ENCODE data around the gene LRP1B. TPM values are rescaled to one million over a fixed set of nuclear protein-coding genes. Genes with fewer than 3 reads are reported as not detected.

The LRP1B gene
- total RNA-seq, 2 experiments from 2014 or later: not detected

DNA sequence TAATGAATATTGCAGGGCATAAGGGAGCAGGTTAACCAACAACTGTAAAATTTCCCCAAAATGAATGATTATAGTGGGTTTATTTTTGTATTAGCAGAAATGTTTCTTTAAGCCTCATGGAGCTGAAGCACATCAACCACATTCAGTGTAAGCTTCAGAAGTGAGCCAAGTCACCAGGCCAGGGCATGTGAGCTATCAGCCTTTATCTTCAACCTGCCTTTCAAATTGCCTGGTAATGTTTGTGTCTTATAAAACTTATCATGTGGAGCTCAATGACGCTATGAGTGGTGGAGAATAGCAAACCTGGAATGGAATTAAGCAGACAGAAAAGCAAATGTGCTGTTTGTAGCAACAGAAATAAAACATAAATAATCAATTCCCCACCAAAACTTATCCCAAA lies 1068.4 kb downstream of the LRP1B start:
- POLR2A ChIA-PET: no interaction called here
- Mint-ChIP-seq H3K27me3 (no peaks in the 10 kb centered on the region), H3K27ac (no peak overlapping the region), H3K4me1 (no peaks in the 10 kb centered on the region), H3K36me3 (ENCODE audit: low read depth) (no peaks in the 10 kb centered on the region), H3K4me3 (no peak overlapping the region), H3K9me3 (peaks cover 1% of the 10 kb centered on the region)
- DNase-seq: no peak
- CTCF ChIA-PET: no interaction called here

DNA sequence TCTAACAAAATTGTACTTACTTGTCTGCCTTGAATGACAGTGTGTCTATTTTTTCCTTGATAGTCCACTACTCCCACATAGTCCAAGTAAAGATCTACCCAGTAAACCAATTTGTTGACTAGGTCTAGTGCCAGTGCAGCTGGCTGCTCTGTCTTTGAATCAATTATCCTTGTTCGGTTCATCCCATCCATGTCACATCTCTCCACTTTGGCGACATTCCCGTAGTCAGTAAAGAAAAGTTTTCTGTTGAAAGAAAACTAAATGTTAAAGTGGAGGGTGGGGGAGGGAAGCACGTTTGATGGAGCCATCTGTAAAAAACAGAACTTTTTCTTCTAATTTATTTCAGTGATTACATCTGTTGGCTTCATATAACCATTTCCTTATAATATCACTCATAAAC lies 1068.8 kb downstream of the LRP1B start:
- H3K27ac Mint-ChIP-seq: no peak overlapping the region
- no peak for DNase-seq
- CTCF ChIA-PET: no interaction called here

DNA sequence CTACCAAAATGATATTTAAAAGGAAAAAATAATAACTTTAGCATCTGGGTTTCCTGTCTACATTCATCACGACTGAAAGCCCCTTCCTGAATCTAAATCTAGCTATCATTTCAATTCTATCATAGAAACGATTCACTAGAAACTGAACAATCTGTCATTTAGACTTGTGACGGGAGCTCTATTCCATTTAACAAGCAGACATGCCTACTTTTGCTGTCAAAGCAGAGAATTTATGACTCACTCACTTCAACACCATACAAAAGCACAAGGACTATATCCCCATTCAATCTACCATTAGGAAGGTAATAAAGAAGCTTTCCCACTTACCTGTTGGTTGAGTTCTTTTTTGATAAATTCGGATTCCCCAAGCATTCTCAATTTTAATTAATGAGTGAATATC lies 1072.3 kb downstream of the LRP1B start:
- no peaks in the 10 kb centered on the region for H3K27me3 Mint-ChIP-seq
- no peak overlapping the region for H3K4me3 Mint-ChIP-seq
- POLR2A ChIA-PET: no interaction called here
- no peaks in the 10 kb centered on the region for H3K36me3 Mint-ChIP-seq (ENCODE audit: low read depth)
- CTCF ChIA-PET: no interaction called here
- H3K9me3 Mint-ChIP-seq: peaks cover 2% of the 10 kb centered on the region
- DNase-seq: no peak
- H3K27ac Mint-ChIP-seq: no peak overlapping the region
- H3K4me1 Mint-ChIP-seq: no peaks in the 10 kb centered on the region

More for the DNA sequence above, 1068.8 kb downstream of the LRP1B start:
- Mint-ChIP-seq H3K36me3 (ENCODE audit: low read depth) (no peaks in the 10 kb centered on the region), H3K9me3 (no peaks in the 10 kb centered on the region), H3K27me3 (no peaks in the 10 kb centered on the region), H3K4me3 (no peak overlapping the region), H3K4me1 (no peaks in the 10 kb centered on the region)
- POLR2A ChIA-PET: no interaction called here

DNA sequence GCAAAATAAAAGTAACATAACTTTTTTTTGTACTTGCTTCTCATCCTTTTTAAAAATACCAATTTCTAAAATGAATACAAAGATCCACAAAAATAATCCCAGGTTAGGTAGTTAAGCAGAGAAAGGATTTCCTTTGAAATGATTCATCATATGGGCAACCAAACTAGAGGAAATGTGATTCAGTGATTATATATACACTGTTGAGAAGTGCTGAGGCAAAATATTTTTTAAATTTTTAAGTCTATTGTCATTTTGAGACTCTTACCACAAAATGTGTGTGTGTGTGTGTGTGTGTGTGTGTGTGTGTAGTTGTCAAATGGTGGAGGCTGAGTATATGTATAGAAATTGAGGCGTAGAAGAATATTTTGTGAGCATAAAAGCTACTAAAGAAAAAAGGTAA lies 1075.3 kb downstream of the LRP1B start:
- Mint-ChIP-seq H3K36me3 (ENCODE audit: low read depth) (no peaks in the 10 kb centered on the region), H3K27me3 (no peaks in the 10 kb centered on the region)

DNA sequence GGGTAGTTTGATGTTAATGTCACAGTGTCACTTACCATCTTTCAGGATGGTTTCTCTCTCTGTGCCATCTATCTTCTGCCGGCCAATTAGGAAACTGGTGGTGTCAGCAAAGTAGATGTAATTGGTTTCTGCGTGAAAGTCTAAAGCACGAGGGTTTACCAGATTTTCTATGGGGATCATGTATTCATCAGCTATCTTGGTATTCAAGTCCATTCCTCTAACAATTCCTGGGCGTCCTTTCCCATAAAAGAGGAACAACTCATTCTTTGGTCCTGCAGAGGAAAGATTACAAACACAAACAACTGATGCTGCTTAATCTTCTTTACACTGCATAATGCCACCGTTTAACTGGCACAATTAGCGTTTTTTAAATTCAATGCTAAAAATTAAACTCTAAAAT lies 1081.9 kb downstream of the LRP1B start:
- no peak for DNase-seq
- Mint-ChIP-seq H3K9me3 (peaks cover 7% of the 10 kb centered on the region), H3K4me3 (no peak overlapping the region), H3K27me3 (no peaks in the 10 kb centered on the region), H3K36me3 (ENCODE audit: low read depth) (no peaks in the 10 kb centered on the region), H3K27ac (no peak overlapping the region), H3K4me1 (no peaks in the 10 kb centered on the region)
- ChIA-PET CTCF (no interaction called here), POLR2A (no interaction called here)

More for the DNA sequence above, 1075.3 kb downstream of the LRP1B start:
- H3K27ac Mint-ChIP-seq: no peak overlapping the region
- no peak for DNase-seq
- CTCF ChIA-PET: no interaction called here
- H3K4me3 Mint-ChIP-seq: no peak overlapping the region
- H3K9me3 Mint-ChIP-seq: peaks cover 5% of the 10 kb centered on the region
- no peaks in the 10 kb centered on the region for H3K4me1 Mint-ChIP-seq
- POLR2A ChIA-PET: no interaction called here

DNA sequence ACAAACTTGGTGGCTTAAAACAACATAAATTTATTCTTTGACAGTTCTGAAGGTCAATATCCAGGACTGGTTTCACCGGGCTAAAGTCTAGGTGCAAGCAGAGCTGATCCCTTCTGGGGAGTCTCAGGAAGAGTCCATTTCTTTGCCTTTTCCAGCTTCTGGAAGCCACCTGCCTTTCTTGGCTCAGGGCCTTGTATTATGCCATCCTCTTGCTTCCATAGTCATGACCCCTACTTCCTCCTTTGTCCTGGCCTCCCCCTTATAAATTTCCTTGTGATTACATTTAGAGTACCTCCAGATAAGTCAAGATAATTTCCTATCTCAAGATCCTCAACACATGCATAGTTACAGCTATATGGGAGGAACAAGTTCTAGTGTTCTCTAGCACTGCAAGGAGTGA lies 1089.5 kb downstream of the LRP1B start:
- Mint-ChIP-seq H3K27ac (no peak overlapping the region), H3K4me3 (no peak overlapping the region), H3K9me3 (peaks cover 3% of the 10 kb centered on the region), H3K27me3 (no peaks in the 10 kb centered on the region), H3K36me3 (ENCODE audit: low read depth) (no peaks in the 10 kb centered on the region), H3K4me1 (no peaks in the 10 kb centered on the region)
- CTCF ChIA-PET: no interaction called here
- POLR2A ChIA-PET: no interaction called here
- no peak for DNase-seq

DNA sequence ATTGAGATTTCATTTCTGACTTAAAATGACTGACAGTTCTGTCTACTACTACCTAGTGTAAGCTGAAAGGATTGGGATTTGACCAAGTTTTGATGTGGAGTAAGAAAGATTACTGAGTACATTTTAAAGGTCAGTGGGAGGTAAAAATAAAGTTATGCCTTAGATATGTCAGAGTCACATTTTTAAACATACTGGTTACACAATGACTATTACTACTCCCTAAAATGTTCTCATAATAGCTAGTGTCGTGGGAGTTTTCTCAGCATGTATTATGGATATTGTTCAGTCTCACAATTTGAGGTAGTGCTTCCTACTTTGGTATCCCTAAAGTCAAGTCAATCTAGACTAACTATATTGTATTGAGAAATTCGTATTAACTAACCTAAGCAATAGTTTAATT lies 1092.5 kb downstream of the LRP1B start:
- H3K36me3 Mint-ChIP-seq (ENCODE audit: low read depth): no peaks in the 10 kb centered on the region
- DNase-seq: no peak
- no peaks in the 10 kb centered on the region for H3K27me3 Mint-ChIP-seq
- H3K9me3 Mint-ChIP-seq: peaks cover 3% of the 10 kb centered on the region
- CTCF ChIA-PET: interaction anchor here (0.6 kb wide), 1 partner anchor 246 kb away, joined by 3 read pairs; no protein-coding TSS in a partner anchor
- H3K4me3 Mint-ChIP-seq: no peak overlapping the region
- POLR2A ChIA-PET: no interaction called here
- no peaks in the 10 kb centered on the region for H3K4me1 Mint-ChIP-seq
- H3K27ac Mint-ChIP-seq: no peak overlapping the region

DNA sequence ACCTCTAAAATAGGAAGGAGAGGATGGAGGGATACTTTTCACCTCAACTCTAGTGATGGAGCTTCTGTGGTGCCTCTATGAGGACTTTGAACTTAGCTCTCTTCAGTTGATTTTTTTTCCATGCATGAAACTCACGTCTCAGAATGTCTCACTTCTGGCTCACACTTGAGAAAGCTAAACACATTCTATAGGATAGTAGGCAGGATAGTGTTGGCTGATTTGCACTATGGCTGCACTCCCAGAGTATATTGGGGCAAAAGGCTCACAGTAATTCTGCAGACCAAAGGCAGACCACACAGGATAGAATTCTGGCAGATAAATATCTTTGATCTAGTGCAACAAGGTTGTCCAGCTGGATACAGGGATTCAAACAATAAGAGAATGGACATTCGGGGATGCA lies 1093.5 kb downstream of the LRP1B start:
- H3K36me3 Mint-ChIP-seq (ENCODE audit: low read depth): no peaks in the 10 kb centered on the region

DNA sequence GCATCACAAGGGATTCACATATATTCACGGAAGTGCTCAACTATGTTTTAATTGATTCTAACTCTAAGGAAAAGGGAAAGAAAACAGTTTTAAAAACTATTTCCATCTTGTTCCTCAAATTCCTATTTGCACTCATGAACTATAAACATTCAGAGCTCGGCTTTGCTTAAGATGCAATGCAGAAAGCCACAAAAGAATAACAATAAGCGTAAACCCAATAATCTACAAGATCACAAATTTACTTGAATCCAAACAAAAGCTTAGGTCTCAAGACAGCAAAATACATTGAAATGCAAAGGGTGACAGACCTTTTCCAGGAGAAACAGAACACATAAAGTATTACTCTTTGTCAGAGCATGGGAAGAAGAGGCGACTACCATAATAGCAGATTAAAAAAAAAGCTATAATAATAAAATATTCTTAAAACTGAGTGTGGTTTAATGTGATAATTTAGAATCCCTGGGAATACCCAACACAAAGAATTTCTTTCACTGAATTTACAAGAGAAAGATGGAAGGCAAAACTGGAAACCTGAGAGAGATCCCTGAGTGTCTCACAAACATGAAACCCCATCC lies 1094.9 kb downstream of the LRP1B start:
- H3K36me3 Mint-ChIP-seq (ENCODE audit: low read depth): no peaks in the 10 kb centered on the region
- DNase-seq: no peak
- H3K4me3 Mint-ChIP-seq: no peak overlapping the region
- H3K9me3 Mint-ChIP-seq: no peaks in the 10 kb centered on the region
- ChIA-PET POLR2A (no interaction called here), CTCF (no interaction called here)
- no peak overlapping the region for H3K27ac Mint-ChIP-seq
- no peaks in the 10 kb centered on the region for H3K4me1 Mint-ChIP-seq
- no peaks in the 10 kb centered on the region for H3K27me3 Mint-ChIP-seq

More for the DNA sequence above, 1093.5 kb downstream of the LRP1B start:
- H3K4me1 Mint-ChIP-seq: no peaks in the 10 kb centered on the region
- peaks cover under 1% of the 10 kb centered on the region for H3K9me3 Mint-ChIP-seq
- CTCF ChIA-PET: no interaction called here
- DNase-seq: no peak
- no peak overlapping the region for H3K27ac Mint-ChIP-seq
- no peak overlapping the region for H3K4me3 Mint-ChIP-seq
- POLR2A ChIA-PET: no interaction called here
- no peaks in the 10 kb centered on the region for H3K27me3 Mint-ChIP-seq

DNA sequence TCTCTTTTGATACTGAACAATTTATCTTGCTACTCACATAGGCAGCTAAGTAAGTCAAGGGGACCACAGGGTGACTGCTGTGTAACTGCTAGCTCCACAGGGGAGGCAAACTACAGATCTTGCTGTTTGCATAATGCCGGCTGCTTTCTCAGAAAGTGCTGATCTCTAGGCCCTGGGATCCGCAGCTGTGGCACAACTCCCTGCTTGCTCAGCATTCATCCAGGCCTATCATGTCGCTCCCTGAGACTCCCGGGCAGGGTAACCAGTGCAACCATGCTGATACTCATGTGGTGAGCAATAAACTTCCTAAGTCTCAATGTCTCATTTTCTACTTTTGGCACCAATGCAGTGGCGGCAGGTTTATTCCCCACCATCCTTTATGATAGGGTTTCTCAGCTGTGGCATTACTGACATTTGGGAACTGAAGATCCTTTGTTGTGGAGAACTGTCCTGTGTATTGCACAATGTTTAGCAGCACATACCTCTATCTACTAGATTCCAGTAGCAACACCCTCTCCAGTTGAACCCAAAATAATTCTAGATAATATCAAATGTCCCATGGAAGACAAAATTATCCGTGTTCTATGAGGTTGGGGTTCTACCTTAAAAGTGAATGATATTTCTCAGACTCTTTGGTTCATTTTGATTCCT lies 1101.3 kb downstream of the LRP1B start:
- ChIA-PET CTCF (no interaction called here), POLR2A (no interaction called here)
- H3K36me3 Mint-ChIP-seq (ENCODE audit: low read depth): no peaks in the 10 kb centered on the region

DNA sequence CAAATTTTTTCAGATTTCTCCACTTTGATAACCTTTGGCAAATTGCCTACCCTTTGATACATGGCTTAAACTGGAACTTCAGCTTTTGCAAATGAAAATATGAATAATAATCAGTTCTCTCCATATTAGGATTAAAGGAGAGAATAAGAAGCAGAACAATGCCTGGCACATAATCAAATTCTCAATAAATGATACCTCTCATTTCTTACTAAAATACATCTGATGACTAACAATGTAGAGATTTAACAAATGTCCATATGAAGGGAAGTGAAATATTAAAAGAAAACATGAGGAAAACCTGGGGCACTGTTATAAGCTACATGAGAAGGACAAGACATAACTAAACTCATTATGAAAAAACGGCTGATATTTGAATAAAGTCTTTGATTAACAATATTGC lies 1103.6 kb downstream of the LRP1B start:
- Mint-ChIP-seq H3K4me1 (no peaks in the 10 kb centered on the region), H3K27me3 (no peaks in the 10 kb centered on the region), H3K4me3 (no peak overlapping the region), H3K9me3 (peaks cover 3% of the 10 kb centered on the region), H3K27ac (no peak overlapping the region), H3K36me3 (ENCODE audit: low read depth) (no peaks in the 10 kb centered on the region)
- DNase-seq: no peak
- CTCF ChIA-PET: no interaction called here
- POLR2A ChIA-PET: no interaction called here

More for the DNA sequence above, 1101.3 kb downstream of the LRP1B start:
- H3K9me3 Mint-ChIP-seq: peaks cover 3% of the 10 kb centered on the region
- DNase-seq: no peak
- no peak overlapping the region for H3K27ac Mint-ChIP-seq
- no peak overlapping the region for H3K4me3 Mint-ChIP-seq
- no peaks in the 10 kb centered on the region for H3K27me3 Mint-ChIP-seq
- no peaks in the 10 kb centered on the region for H3K4me1 Mint-ChIP-seq

DNA sequence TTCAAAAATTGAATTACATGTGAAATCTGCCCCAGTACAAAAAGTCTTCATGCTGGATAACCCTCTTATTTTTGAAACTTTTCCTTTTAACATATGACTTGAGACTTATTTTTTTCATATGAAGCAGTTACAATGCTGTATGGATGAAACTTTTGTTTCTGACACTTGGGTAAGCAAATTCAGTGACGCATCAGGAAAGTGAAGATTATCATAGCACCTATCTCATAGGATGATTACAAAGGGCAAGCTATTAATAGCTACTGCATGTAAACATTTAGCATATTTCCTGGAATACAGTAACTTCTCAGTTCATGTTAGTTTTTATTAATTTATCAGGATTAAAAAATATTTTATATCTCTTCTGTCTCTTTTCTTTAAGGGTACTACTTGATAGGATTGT lies 1109.2 kb downstream of the LRP1B start:
- H3K36me3 Mint-ChIP-seq (ENCODE audit: low read depth): no peaks in the 10 kb centered on the region
- POLR2A ChIA-PET: no interaction called here
- no peaks in the 10 kb centered on the region for H3K27me3 Mint-ChIP-seq
- H3K4me3 Mint-ChIP-seq: no peak overlapping the region
- CTCF ChIA-PET: no interaction called here
- H3K9me3 Mint-ChIP-seq: peaks cover 3% of the 10 kb centered on the region
- DNase-seq: no peak
- no peak overlapping the region for H3K27ac Mint-ChIP-seq
- H3K4me1 Mint-ChIP-seq: no peaks in the 10 kb centered on the region

DNA sequence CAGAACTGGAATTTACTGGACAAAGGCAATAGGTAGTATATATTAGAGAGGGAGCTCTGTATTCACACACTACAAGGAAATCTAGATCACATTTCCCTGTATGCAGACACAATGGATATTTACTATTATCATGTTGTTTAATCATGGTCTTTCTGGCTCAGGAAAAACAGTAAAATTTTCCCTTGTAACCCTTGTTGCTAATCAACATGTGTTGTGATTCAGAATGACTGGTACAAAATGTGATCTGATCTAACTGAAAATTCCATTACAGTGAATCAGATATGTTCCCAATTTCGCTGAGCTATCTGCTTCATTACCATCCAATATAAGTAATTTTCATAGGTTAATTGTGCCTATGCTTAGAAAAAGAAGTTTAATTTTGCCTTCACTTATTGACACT lies 1109.7 kb downstream of the LRP1B start:
- no peaks in the 10 kb centered on the region for H3K27me3 Mint-ChIP-seq
- POLR2A ChIA-PET: no interaction called here

DNA sequence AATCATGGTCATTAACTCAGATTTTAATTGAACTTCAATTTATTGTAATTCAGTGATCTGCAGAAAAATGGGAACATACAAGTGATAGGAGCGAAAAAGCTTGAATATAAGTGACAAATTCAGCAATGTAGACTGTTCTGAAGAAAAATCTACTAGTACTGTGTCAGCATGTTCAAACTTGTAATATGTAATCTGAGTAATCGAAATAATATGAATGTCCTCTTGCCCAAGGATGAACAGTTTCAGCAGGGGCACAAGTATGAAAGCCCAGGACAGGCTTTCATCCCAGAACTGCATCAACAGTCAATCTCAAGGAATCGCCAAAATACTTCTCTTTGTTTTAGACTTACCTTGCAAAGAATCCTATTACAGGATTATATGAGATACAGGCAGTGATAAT lies 1110.5 kb downstream of the LRP1B start:
- H3K4me3 Mint-ChIP-seq: no peak overlapping the region
- no peak overlapping the region for H3K27ac Mint-ChIP-seq
- H3K27me3 Mint-ChIP-seq: no peaks in the 10 kb centered on the region
- no peaks in the 10 kb centered on the region for H3K36me3 Mint-ChIP-seq (ENCODE audit: low read depth)
- POLR2A ChIA-PET: no interaction called here
- no peaks in the 10 kb centered on the region for H3K4me1 Mint-ChIP-seq
- DNase-seq: no peak
- CTCF ChIA-PET: no interaction called here
- H3K9me3 Mint-ChIP-seq: peaks cover 3% of the 10 kb centered on the region

More for the DNA sequence above, 1109.7 kb downstream of the LRP1B start:
- Mint-ChIP-seq H3K9me3 (peaks cover 3% of the 10 kb centered on the region), H3K36me3 (ENCODE audit: low read depth) (no peaks in the 10 kb centered on the region), H3K4me1 (no peaks in the 10 kb centered on the region), H3K27ac (no peak overlapping the region), H3K4me3 (no peak overlapping the region)
- CTCF ChIA-PET: no interaction called here
- no peak for DNase-seq

Measured in activated CD4-positive, alpha-beta T cell treated with anti-CD3 and anti-CD28 coated beads, Interleukin-2, amount 10 ng/mL, durations not matched to agents 7 days and 5 days (primary cell).